ENCODE data around the gene C5orf15. TPM values are rescaled to one million over a fixed set of nuclear protein-coding genes. Genes with fewer than 3 reads are reported as not detected.
"Not testable (repeated sequence)": the region's sequence is repeated elsewhere in the genome, so short reads cannot be mapped to it uniquely, and the experiment has no call there.

The C5orf15 gene
- polyA plus RNA-seq, 4 donors: 141 to 169 (median 165) TPM

GRCh38 chr5:133966090-133966489 lies 2.3 kb downstream of the C5orf15 start:
- no peak for DNase-seq (ENCODE audit: low read depth in 4 of 4, low spot score in 3 of 4)

DNA sequence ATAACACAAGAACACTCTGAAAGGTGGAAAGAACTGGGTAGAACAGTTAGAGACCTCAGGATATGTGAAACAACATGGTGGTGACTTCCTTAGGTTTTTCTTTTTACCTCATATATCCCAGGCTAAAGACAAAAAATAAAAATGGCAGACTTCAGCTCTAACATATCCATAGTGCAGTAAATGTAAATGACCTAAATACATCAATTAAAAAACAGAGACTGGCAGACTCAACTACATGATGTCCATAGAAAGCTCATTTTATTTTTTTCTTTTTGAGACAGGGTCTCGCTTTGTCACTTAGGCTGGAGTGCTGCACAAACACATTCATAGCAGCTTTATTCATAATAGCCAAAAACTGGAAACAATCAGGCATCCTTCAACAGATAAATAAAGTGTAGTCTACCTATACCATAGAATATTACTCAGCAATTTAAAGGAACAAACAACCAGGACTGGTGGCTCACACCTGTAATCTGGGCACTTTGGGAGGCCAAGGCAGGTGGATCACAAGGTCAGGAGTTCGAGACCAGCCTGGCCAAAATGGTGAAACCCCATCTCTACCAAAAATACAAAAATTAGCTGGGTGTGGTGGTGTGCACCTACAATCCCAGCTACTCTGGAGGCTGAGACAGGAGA lies 4.8 kb downstream of the C5orf15 start:
- no peak for DNase-seq (ENCODE audit: low read depth in 4 of 4, low spot score in 3 of 4)

- no peak for DNase-seq (ENCODE audit: low read depth in 4 of 4, low spot score in 3 of 4)
These were observed 5.5 kb downstream of the C5orf15 start for GRCh38 chr5:133962801-133963476.

GRCh38 chr5:133962131-133962530 lies 6.3 kb downstream of the C5orf15 start:
- no peak for DNase-seq (ENCODE audit: low read depth in 4 of 4, low spot score in 3 of 4)

DNA sequence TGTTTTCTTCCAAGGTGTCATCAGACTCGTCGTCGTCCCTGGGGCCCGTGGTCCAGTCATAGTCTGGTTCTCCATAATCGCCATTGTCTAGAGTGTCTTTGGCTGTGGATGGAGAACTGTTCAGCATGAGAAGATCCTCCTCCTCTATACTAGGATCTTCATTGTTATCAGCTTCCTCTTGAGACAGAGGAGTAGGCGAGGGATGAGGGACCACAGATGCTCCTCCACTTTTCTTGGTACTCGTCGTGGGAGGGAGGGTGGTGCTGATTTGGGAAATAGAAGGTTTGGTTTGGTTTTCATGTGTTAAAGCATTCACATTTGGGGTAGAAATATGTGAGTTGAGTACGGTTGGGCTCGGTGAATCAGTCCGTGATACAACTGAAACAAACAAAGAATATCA lies 8.8 kb downstream of the C5orf15 start:
- no peak for DNase-seq (ENCODE audit: low read depth in 4 of 4, low spot score in 3 of 4)

DNA sequence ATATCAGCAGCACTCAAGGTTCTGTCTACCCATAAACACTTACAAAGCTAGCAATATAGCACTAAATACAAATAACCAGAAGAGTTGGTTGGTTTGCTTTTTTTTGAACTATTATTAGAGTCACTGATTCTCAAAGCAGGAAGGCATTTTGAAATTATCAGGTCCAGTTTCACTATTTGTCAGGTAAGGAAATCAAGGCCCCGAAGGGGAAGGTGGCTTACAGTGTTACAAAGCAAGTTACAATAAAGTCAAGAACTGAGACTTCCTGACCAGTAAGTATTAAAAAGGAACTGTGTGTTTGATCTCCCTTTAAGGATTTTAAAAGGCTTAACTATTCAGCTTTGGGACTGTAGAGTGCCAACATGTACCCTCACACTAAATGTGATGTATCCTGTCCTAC lies 10.8 kb downstream of the C5orf15 start:
- DNase-seq (ENCODE audit: low read depth in 4 of 4, low spot score in 3 of 4): no peak

GRCh38 chr5:133957080-133957479 lies 11.3 kb downstream of the C5orf15 start:
- DNase-seq (ENCODE audit: low read depth in 4 of 4, low spot score in 3 of 4): no peak

- not testable (repeated sequence) for DNase-seq (ENCODE audit: low read depth in 4 of 4, low spot score in 3 of 4)
These were observed 12.2 kb downstream of the C5orf15 start for GRCh38 chr5:133956196-133956595.

- no peak for DNase-seq (ENCODE audit: low read depth in 4 of 4, low spot score in 3 of 4)
These were observed 14.8 kb downstream of the C5orf15 start for GRCh38 chr5:133953568-133954145.

DNA sequence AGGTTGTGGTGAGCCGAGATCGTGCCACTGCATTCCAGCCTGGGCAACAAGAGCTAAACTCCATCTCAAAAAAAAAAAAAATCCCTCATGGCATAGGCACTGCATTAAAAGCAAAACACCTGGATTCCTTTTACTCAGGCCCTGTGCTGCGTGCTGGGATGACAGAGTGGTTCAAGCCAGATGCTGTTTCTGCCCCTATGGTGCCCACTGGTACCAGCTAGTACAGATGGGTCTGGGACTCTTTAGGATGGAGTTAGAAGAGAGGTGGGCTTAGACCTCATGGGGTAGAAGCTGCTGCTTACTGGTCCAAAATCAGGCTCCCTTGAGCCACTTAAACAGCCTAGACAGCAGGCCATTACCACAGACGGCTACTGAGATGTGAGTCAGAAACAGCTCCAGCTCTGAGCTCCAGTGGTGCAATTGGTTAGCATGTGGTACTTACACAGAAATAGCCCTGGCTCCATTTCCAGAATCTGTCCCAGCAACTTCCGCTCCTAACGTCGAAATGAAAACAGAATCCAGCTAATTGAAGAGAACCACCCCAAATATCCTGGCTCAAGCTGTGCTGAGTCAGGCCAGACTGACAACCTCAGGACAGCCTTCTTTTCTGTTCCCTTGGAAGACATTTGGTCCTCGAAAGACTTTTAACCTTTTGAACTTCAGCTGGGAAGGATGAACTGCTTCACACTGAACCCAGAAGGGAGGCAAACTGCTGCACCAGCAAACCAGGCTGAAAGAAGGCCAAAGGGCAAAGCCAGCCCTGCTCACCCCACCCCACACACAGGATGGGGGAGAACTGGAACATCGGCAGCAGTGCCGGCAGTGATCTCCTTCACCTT lies 15.5 kb downstream of the C5orf15 start:
- DNase-seq (ENCODE audit: low read depth in 4 of 4, low spot score in 3 of 4): no peak

GRCh38 chr5:133950821-133951612 lies 17.4 kb downstream of the C5orf15 start:
- DNase-seq (ENCODE audit: low read depth in 4 of 4, low spot score in 3 of 4): no peak

- no peak for DNase-seq (ENCODE audit: low read depth in 4 of 4, low spot score in 3 of 4)
These were observed 19.7 kb downstream of the C5orf15 start for GRCh38 chr5:133948721-133949120.

DNA sequence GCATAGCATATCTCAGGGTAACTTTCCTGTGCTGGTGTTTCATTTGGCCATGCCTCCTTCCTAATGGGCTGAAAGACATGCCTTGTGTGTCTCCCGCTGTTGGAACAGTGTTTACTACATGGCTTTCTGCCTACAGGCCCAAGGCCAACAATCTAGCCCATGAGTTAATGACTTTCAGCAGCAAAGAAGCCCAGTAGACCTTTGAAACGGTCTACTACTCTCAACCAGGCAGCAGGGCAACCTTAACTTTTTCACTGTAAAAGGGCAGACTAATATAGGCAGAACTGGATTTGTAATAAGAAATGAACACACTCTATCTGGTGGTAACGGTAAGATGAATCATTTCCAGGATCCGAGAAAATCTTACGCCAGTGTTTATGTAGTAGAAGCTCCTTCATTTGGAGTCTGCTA lies 21.0 kb downstream of the C5orf15 start:
- no peak for DNase-seq (ENCODE audit: low read depth in 4 of 4, low spot score in 3 of 4)

GRCh38 chr5:133945568-133945967 lies 22.9 kb downstream of the C5orf15 start:
- no peak for DNase-seq (ENCODE audit: low read depth in 4 of 4, low spot score in 3 of 4)

DNA sequence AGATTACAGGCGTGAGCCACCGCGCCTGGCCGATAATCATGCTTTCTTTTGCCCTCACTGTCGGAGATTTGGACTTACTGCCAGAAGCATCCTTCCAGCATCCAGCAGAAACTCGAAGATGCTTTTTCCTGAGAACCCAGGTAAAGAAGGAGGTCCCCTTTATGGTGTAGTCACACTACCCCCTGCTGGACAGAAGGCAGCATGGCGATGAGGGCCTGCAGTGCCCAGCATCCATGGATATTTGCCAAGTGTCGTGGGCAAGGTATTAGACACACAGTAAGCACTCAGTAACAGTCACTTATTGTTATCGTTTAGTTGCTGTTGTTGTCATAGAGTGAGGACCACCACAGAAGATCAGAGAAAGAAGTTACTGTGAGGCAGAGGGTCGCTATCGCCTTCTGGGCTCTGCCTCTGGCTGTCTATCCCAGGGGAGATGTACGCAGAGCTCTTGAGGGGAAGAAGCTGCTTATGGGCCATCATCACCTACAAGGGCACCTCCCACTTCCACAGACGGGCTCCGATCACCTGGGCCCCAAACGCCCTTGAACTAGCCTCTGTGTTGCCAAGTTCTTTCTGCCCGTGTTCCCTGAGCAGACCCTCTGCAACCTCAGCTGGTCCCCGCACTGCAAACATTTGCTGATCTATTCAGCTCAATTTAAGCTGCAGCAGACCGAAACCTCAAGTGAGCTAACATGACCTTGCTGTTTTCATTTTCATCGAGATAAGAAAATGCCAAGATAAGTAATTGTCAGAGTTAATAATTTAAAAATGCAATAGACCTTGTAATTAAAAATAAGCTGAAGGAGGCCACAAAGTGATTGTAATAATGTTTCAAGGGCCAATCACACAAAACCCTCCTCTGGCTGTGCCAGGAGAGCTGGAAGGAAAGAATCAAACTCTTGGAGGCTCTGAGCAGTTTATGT lies 23.9 kb downstream of the C5orf15 start:
- DNase-seq (ENCODE audit: low read depth in 4 of 4, low spot score in 3 of 4): peak in 3 of 4 donors; percentile 54 to 60 (median 60)

DNA sequence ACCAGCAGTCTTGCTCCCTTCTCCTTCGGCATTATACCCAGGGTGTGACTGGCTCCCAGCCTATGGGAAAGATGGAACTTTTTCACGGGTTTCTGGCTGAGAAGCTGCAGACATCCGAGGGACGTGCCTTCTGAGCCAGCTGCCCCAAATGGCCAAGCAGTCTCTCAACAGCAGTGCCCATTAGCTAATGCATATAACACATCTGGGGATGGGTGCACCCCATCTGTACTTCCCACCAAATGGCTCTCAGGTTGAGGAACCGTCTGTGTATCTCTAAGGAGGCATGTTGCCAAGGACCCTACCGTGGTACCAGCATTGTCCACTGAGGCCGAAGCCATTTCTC lies 25.0 kb downstream of the C5orf15 start:
- no peak for DNase-seq (ENCODE audit: low read depth in 4 of 4, low spot score in 3 of 4)

- DNase-seq (ENCODE audit: low read depth in 4 of 4, low spot score in 3 of 4): no peak
These were observed 25.6 kb downstream of the C5orf15 start for GRCh38 chr5:133942614-133943474.

DNA sequence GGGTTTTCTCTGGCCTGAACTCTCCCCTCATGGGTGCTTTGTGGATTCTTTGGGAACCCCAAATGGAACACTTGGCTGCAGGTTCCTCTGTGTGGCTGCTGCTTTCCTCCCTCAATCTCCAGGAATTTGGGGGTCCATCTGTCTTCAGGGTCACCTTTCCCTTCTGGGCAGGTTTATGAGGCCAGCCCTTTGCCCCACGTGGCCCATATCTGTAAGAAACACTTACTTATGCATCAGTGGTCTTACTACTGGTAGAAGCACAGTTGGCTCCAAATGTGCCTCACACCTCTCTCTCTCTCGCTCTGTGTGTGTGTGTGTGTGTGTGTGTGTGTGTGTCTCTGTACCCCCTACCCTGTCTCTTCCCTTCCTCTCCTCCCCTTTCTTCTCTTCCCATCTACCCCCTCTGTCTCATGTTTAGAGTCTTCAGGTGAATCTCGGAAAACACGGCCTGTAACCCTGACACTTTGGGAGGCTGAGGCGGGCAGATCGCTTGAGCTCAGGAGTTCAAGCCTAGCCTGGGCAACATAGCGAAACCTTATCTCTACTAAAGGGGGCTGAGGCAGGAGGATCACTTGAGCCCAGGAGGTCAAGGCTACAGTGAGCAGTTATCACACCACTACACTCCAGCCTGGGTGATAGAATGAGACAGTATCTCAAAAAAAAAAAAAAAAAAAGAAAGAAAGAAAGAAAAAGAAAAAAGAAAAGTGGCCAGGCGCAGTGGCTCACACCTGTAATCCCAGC lies 26.8 kb downstream of the C5orf15 start:
- no peak for DNase-seq (ENCODE audit: low read depth in 4 of 4, low spot score in 3 of 4)

Data from right renal pelvis (tissue), 4 donors.